CD14-positive monocyte (primary cell): ENCODE results near the gene AMMECR1L. TPM values are rescaled to one million over a fixed set of nuclear protein-coding genes. Genes with fewer than 3 reads are reported as not detected.
"Not testable (repeated sequence)": the region's sequence is repeated elsewhere in the genome, so short reads cannot be mapped to it uniquely, and the experiment has no call there.

Experiments used
- DNase-seq, 3 donors: peaks; one replicate each; pipeline ENCODE4 v3.0.0-alpha.2; 2011 to 2022
- H2AFZ ChIP-seq: 2 replicates; pipeline ENCODE4 v1.6.0; 2012; ENCODE audit warnings: mild to moderate bottlenecking, low read depth, low read length, inconsistent platforms; ENCODE audit not compliant: insufficient read depth, poor library complexity, severe bottlenecking
- H3K27ac ChIP-seq, 2 donors: 1 replicate in 1 of 2; 2 replicates in 1 of 2; pipeline ENCODE4 v1.5.1; 2012 to 2013; ENCODE audit warnings: low read length in 2 of 2, control low read depth in 1 of 2, inconsistent platforms in 1 of 2, low read depth in 1 of 2, mild to moderate bottlenecking in 1 of 2
- H3K27me3 ChIP-seq, 2 donors: one replicate each; pipeline versions ENCODE4 v1.6.0 to v1.6.1; 2011 to 2013; ENCODE audit warnings: low read length in 2 of 2; ENCODE audit not compliant: control insufficient read depth in 2 of 2, insufficient read depth in 2 of 2
- H3K36me3 ChIP-seq, 2 donors: replicated peaks in 1 of 2; 1 replicate in 1 of 2; 2 replicates in 1 of 2; pipeline versions ENCODE4 v1.5.1 to v1.6.1; 2012 to 2013; ENCODE audit warnings: low read length in 2 of 2, control low read depth in 1 of 2, inconsistent platforms in 1 of 2, mild to moderate bottlenecking in 1 of 2; ENCODE audit not compliant: insufficient read depth in 2 of 2, control insufficient read depth in 1 of 2
- H3K4me1 ChIP-seq, 2 donors: 1 replicate in 1 of 2; 2 replicates in 1 of 2; pipeline versions ENCODE4 v1.5.1 to v1.6.1; 2012 to 2013; ENCODE audit warnings: low read length in 2 of 2, control low read depth in 1 of 2, inconsistent platforms in 1 of 2, mild to moderate bottlenecking in 1 of 2, moderate library complexity in 1 of 2; ENCODE audit not compliant: insufficient read depth in 2 of 2, control insufficient read depth in 1 of 2
- H3K4me2 ChIP-seq: replicated peaks from 2 replicates; pipeline ENCODE3; 2012; ENCODE audit warnings: low read length, moderate library complexity, mild to moderate bottlenecking; ENCODE audit not compliant: poor library complexity, severe bottlenecking; ENCODE audit errors: extremely low read depth
- H3K4me3 ChIP-seq, 3 experiments: fragments of 200-600 bp in 1 of 3; sonication (generic) in 1 of 3; replicated peaks in 1 of 3; 1 replicate in 2 of 3; 2 replicates in 1 of 3; pipeline ENCODE4 v1.5.1; 2011 to 2013; ENCODE audit warnings: low read length in 3 of 3, mild to moderate bottlenecking in 3 of 3, control low read depth in 2 of 3, low read depth in 2 of 3, inconsistent platforms in 1 of 3, moderate library complexity in 1 of 3
- H3K79me2 ChIP-seq: 2 replicates; pipeline ENCODE4 v1.6.0; 2012; ENCODE audit warnings: mild to moderate bottlenecking, control low read depth, inconsistent platforms, low read length, moderate library complexity; ENCODE audit not compliant: insufficient read depth
- H3K9ac ChIP-seq: 2 replicates; pipeline ENCODE4 v1.6.0; 2017; ENCODE audit warnings: low read length, mild to moderate bottlenecking; ENCODE audit not compliant: insufficient read depth, poor library complexity, severe bottlenecking
- H3K9me3 ChIP-seq, 2 donors: replicated peaks in 1 of 2; 1 replicate in 1 of 2; 2 replicates in 1 of 2; pipeline versions ENCODE4 v1.5.1 to v1.6.1; 2012 to 2013; ENCODE audit warnings: low read length in 2 of 2, control low read depth in 1 of 2; ENCODE audit not compliant: control insufficient read depth in 1 of 2, insufficient read depth in 1 of 2
- H4K20me1 ChIP-seq: 2 replicates; pipeline ENCODE4 v1.6.0; 2012; ENCODE audit warnings: mild to moderate bottlenecking, low read length, control low read depth, moderate library complexity; ENCODE audit not compliant: insufficient read depth
- H3K27ac Mint-ChIP-seq, 7 donors: one replicate each; pipeline ENCODE4 v1.8.0; 2020; ENCODE audit warnings: mild to moderate bottlenecking in 7 of 7, mixed read lengths in 7 of 7, moderate library complexity in 6 of 7, inconsistent platforms in 2 of 7
- H3K27me3 Mint-ChIP-seq, 3 donors: one replicate each; pipeline ENCODE4 v1.8.0; 2021 to 2022; ENCODE audit warnings: low read depth in 3 of 3, mild to moderate bottlenecking in 3 of 3, mixed read lengths in 3 of 3, moderate library complexity in 3 of 3, inconsistent platforms in 1 of 3
- H3K36me3 Mint-ChIP-seq, 2 donors: one replicate each; pipeline ENCODE4 v1.8.0; 2020; ENCODE audit warnings: mixed read lengths in 2 of 2, inconsistent platforms in 1 of 2, mild to moderate bottlenecking in 1 of 2
- H3K4me1 Mint-ChIP-seq: one replicate; pipeline ENCODE4 v1.8.0; 2020; ENCODE audit warnings: mild to moderate bottlenecking, mixed read lengths
- H3K4me3 Mint-ChIP-seq, 2 donors: one replicate each; pipeline ENCODE4 v1.8.0; 2020; ENCODE audit warnings: mild to moderate bottlenecking in 2 of 2, mixed read lengths in 2 of 2, moderate library complexity in 1 of 2
- H3K9me3 Mint-ChIP-seq, 7 donors: one replicate each; pipeline ENCODE4 v1.8.0; 2020 to 2022; ENCODE audit warnings: mixed read lengths in 7 of 7, mild to moderate bottlenecking in 6 of 7, moderate library complexity in 6 of 7, inconsistent platforms in 2 of 7
- CTCF ChIP-seq: fragments of 200-600 bp; IDR thresholded peaks from one replicate; pipeline ENCODE4 v1.8.0; 2022; ENCODE audit warnings: antibody characterized with exemption, mild to moderate bottlenecking
- WGBS: methylation state at CpG from one replicate; pipeline ENCODE4 v1.1.5; 2013; ENCODE audit warnings: missing lambda C conversion rate; ENCODE audit not compliant: insufficient coverage; 5-methylcytosine and 5-hydroxymethylcytosine counted together
- intact Hi-C, 2 donors: fragments of 100-400 bp; cut with micrococcal nuclease; formaldehyde crosslinking; loops; one replicate each; pipeline versions ENCODE4 v1.15.0 to v1.15.1; 2023
- polyA plus RNA-seq, 3 donors: library from polyadenylated mRNA; depleted of rRNA in 1 of 3; unstranded in 2 of 3; stranded (reverse) in 1 of 3; fragments of 300-500 nt in 2 of 3; fragments of >200 nt in 1 of 3; fragmentation: Illumina TruSeq in 2 of 3; gene quantifications; 1 replicate in 2 of 3; 2 replicates in 1 of 3; pipeline ENCODE4 v1.2.3, GENCODE V29; 2012 to 2021

Gene AMMECR1L
- polyA plus RNA-seq, 3 donors, result 2.5 to 9.8 (median 3.1) TPM

GRCh38 chr2:127893033-127893432 lies 7.3 kb upstream of the AMMECR1L start:
- Histone ChIP-seq H3K27me3 (no peaks in the 10 kb centered on the region), H2AFZ (no peak overlapping the region), H3K4me3 (no peak overlapping the region), H4K20me1 (no peaks in the 10 kb centered on the region), H3K9me3 (no peaks in the 10 kb centered on the region), H3K79me2 (peaks cover 2% of the 10 kb centered on the region), H3K27ac (no peak overlapping the region), H3K4me1 (peaks cover 12 to 14% of the 10 kb centered on the region in 2 donors), H3K4me2 (no peak overlapping the region), H3K36me3 (no peaks in the 10 kb centered on the region), H3K9ac (no peak overlapping the region)
- intact Hi-C loops, result loop anchor here in 1 of 2 donors (10.0 kb wide), 1 partner anchor 202 kb away; the partner anchor contains the start of gene UGGT1
- Mint-ChIP-seq H3K9me3 (no peaks in the 10 kb centered on the region), H3K4me1 (peaks cover 15% of the 10 kb centered on the region), H3K4me3 (no peak overlapping the region), H3K36me3 (peaks cover 2 to 4% of the 10 kb centered on the region in 2 donors), H3K27me3 (peaks cover 0 to 3% (median 0%) of the 10 kb centered on the region in 3 donors), H3K27ac (no peak overlapping the region)
- no peak for DNase-seq
- WGBS, result 98% methylated on average over 13 of the region's 14 CpGs
- TF ChIP-seq CTCF, result no peak

- intact Hi-C loops, result loop anchor here in 1 of 2 donors (10.0 kb wide), 1 partner anchor 203 kb away; the partner anchor contains the start of gene UGGT1
- peaks cover 14 to 19% of the 10 kb centered on the region in 2 donors for H3K4me1 ChIP-seq
- no peaks in the 10 kb centered on the region for H3K9me3 ChIP-seq
- no peaks in the 10 kb centered on the region for H3K27me3 ChIP-seq
- Mint-ChIP-seq H3K27me3 (peaks cover 0 to 3% (median 0%) of the 10 kb centered on the region in 3 donors), H3K9me3 (no peaks in the 10 kb centered on the region), H3K36me3 (peaks cover 2 to 4% of the 10 kb centered on the region in 2 donors), H3K4me3 (peak overlapping the region in 1 of 2 donors; percentile 54), H3K4me1 (peaks cover 20% of the 10 kb centered on the region), H3K27ac (peak overlapping the region in 2 of 7 donors; percentile 49 to 58)
- no peak overlapping the region for H3K27ac ChIP-seq
- no peak overlapping the region for H3K4me3 ChIP-seq
- peak overlapping the region; percentile 66 for H2AFZ ChIP-seq
- no peak overlapping the region for H3K9ac ChIP-seq
- no peak for TF ChIP-seq CTCF
- H3K36me3 ChIP-seq, result no peaks in the 10 kb centered on the region
- no peaks in the 10 kb centered on the region for H4K20me1 ChIP-seq
- DNase-seq, result no peak
- peak overlapping the region; percentile 45 for H3K4me2 ChIP-seq
- 50% methylated on average over 1 of the region's 5 CpGs for WGBS
- peaks cover 13% of the 10 kb centered on the region for H3K79me2 ChIP-seq
Measured at GRCh38 chr2:127891811-127892210, 6.1 kb upstream of the AMMECR1L start.

GRCh38 chr2:127890756-127891155 lies 5.0 kb upstream of the AMMECR1L start:
- H3K9ac ChIP-seq, H3K27me3 Mint-ChIP-seq, H3K4me3 Mint-ChIP-seq, H2AFZ ChIP-seq, H3K27ac ChIP-seq, DNase-seq, H3K4me3 ChIP-seq, H3K9me3 ChIP-seq, H3K4me2 ChIP-seq, H3K27ac Mint-ChIP-seq, H4K20me1 ChIP-seq, H3K36me3 ChIP-seq, H3K9me3 Mint-ChIP-seq, H3K27me3 ChIP-seq, H3K36me3 Mint-ChIP-seq: not testable (repeated sequence)
- H3K4me1 Mint-ChIP-seq, result peaks cover 19% of the 10 kb centered on the region
- intact Hi-C loops, result loop anchor here in 1 of 2 donors (10.0 kb wide), 1 partner anchor 204 kb away; the partner anchor contains the start of gene UGGT1
- peaks cover 13% of the 10 kb centered on the region for H3K79me2 ChIP-seq
- H3K4me1 ChIP-seq, result peaks cover 14 to 19% of the 10 kb centered on the region in 2 donors
- WGBS, result 100% methylated on average over 1 of the region's 7 CpGs
